Stomach (tissue), 4 donors: ENCODE data around the gene LIME1.

Experiments used
- EP300 ChIP-seq: sonication (generic); formaldehyde crosslinking; IDR thresholded peaks from one replicate; pipeline ENCODE4 v1.6.1; 2017; ENCODE audit warnings: antibody characterized with exemption
- POLR2A ChIP-seq, 4 donors: fragments of 450-650 bp; IDR thresholded peaks; one replicate each; pipeline ENCODE4 v1.6.1; 2016; ENCODE audit warnings: antibody characterized with exemption in 4 of 4, control low read depth in 2 of 4, mild to moderate bottlenecking in 1 of 4, moderate library complexity in 1 of 4
- POLR2AphosphoS5 ChIP-seq, 3 donors: sonication (generic); formaldehyde crosslinking; IDR thresholded peaks; one replicate each; pipeline ENCODE4 v1.6.1; 2016; ENCODE audit warnings: antibody characterized with exemption in 3 of 3
- TF ChIP-seq, protein P1 (sequence below), 7 experiments: fragments of 450-650 bp in 4 of 7; fragments of 200-600 bp in 3 of 7; sonication (generic) in 3 of 7; IDR thresholded peaks; one replicate each; pipeline ENCODE4 v1.5.1; 2016 to 2019; ENCODE audit warnings: antibody characterized with exemption in 7 of 7, control low read depth in 2 of 7, mild to moderate bottlenecking in 1 of 7

- TF ChIP-seq, protein P1, sequence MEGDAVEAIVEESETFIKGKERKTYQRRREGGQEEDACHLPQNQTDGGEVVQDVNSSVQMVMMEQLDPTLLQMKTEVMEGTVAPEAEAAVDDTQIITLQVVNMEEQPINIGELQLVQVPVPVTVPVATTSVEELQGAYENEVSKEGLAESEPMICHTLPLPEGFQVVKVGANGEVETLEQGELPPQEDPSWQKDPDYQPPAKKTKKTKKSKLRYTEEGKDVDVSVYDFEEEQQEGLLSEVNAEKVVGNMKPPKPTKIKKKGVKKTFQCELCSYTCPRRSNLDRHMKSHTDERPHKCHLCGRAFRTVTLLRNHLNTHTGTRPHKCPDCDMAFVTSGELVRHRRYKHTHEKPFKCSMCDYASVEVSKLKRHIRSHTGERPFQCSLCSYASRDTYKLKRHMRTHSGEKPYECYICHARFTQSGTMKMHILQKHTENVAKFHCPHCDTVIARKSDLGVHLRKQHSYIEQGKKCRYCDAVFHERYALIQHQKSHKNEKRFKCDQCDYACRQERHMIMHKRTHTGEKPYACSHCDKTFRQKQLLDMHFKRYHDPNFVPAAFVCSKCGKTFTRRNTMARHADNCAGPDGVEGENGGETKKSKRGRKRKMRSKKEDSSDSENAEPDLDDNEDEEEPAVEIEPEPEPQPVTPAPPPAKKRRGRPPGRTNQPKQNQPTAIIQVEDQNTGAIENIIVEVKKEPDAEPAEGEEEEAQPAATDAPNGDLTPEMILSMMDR (IDR thresholded peaks at IDR 0.05) = no peak
- TF ChIP-seq POLR2AphosphoS5 (IDR thresholded peaks at IDR 0.05) (no peak), POLR2A (IDR thresholded peaks at IDR 0.05) (no peak), EP300 (no peak)
Observed at GRCh38 chr20:63778034-63778752, 41.7 kb downstream of the LIME1 start.
